H1 (cell line): ENCODE data around the gene TMPRSS2. TPM values are rescaled to one million over a fixed set of nuclear protein-coding genes. Genes with fewer than 3 reads are reported as not detected.
"Not testable (repeated sequence)": the region's sequence is repeated elsewhere in the genome, so short reads cannot be mapped to it uniquely, and the experiment has no call there.

Experiments used
- CTCF ChIA-PET: fragments of 300-600 bp; sonication (Branson Sonifier 250); formaldehyde crosslinking; loops from one replicate; lab custom pipeline; 2021; ENCODE audit not compliant: partially characterized antibody; lab: Charles Lee
- POLR2A ChIA-PET: fragments of 300-600 bp; sonication (Branson Sonifier 250); formaldehyde crosslinking; loops from one replicate; lab custom pipeline; 2021; ENCODE audit warnings: inconsistent platforms; ENCODE audit not compliant: partially characterized antibody; lab: Charles Lee
- DNase-seq, 2 experiments: peaks; one replicate each; pipeline versions ENCODE4 v3.0.0 to v3.0.0-alpha.2; 2010 to 2022; ENCODE audit warnings: low spot score in 2 of 2, low read depth in 1 of 2, mixed read lengths in 1 of 2
- FAIRE-seq: peaks from 2 replicates; lab custom pipeline; 2011; peaks lifted over from hg19 to GRCh38; lab: Jason Lieb, UNC
- H2AFZ ChIP-seq: 2 replicates; pipeline ENCODE4 v1.8.1; 2012; ENCODE audit warnings: low read length, inconsistent platforms
- H2AK5ac ChIP-seq: 2 replicates; pipeline ENCODE4 v1.6.1; 2013; ENCODE audit warnings: low read depth, low read length
- H2BK120ac ChIP-seq: replicated peaks from 2 replicates; pipeline ENCODE3; 2013; ENCODE audit warnings: low read depth, low read length, inconsistent platforms
- H2BK12ac ChIP-seq: 2 replicates; pipeline ENCODE4 v1.6.1; 2013; ENCODE audit warnings: low read depth, low read length
- H2BK15ac ChIP-seq: 2 replicates; pipeline ENCODE4 v1.6.1; 2013; ENCODE audit warnings: low read length
- H2BK20ac ChIP-seq: 2 replicates; pipeline ENCODE4 v1.6.1; 2013; ENCODE audit warnings: low read length
- H2BK5ac ChIP-seq: 2 replicates; pipeline ENCODE4 v1.6.1; 2013; ENCODE audit warnings: low read depth, low read length
- H3K14ac ChIP-seq: 2 replicates; pipeline ENCODE4 v1.6.1; 2013; ENCODE audit warnings: inconsistent platforms; ENCODE audit not compliant: insufficient read length
- H3K18ac ChIP-seq: 2 replicates; pipeline ENCODE4 v1.6.1; 2013; ENCODE audit warnings: low read length; ENCODE audit errors: extremely low read depth
- H3K23ac ChIP-seq: 2 replicates; pipeline ENCODE4 v1.6.1; 2013; ENCODE audit warnings: inconsistent platforms; ENCODE audit not compliant: insufficient read length
- H3K23me2 ChIP-seq: 2 replicates; pipeline ENCODE4 v1.6.1; 2013; ENCODE audit warnings: low read depth, low read length
- H3K27ac ChIP-seq: 2 replicates; pipeline ENCODE4 v1.6.1; 2011; ENCODE audit warnings: low read depth, low read length, inconsistent platforms
- H3K27me3 ChIP-seq, 4 experiments: replicated peaks in 1 of 4; 1 replicate in 1 of 4; 2 replicates in 3 of 4; pipeline versions ENCODE4 v1.6.1 to v1.8.1; 2011 to 2013; ENCODE audit warnings: low read length in 3 of 4, mild to moderate bottlenecking in 3 of 4, inconsistent platforms in 2 of 4, mixed read lengths in 2 of 4, moderate library complexity in 1 of 4; ENCODE audit not compliant: control insufficient read depth in 3 of 4, insufficient read depth in 3 of 4; ENCODE audit errors: extremely low read depth in 1 of 4
- H3K36me3 ChIP-seq, 4 experiments: 2 replicates each; pipeline versions ENCODE4 v1.6.1 to v1.8.1; 2011 to 2013; ENCODE audit warnings: mild to moderate bottlenecking in 4 of 4, low read length in 3 of 4, moderate library complexity in 2 of 4, control low read depth in 1 of 4, inconsistent platforms in 1 of 4; ENCODE audit not compliant: insufficient read depth in 4 of 4, control insufficient read depth in 2 of 4
- H3K4ac ChIP-seq: replicated peaks from 2 replicates; pipeline ENCODE3; 2013; ENCODE audit warnings: low read length, low read depth, mixed read lengths, inconsistent platforms; ENCODE audit not compliant: insufficient read length
- H3K4me1 ChIP-seq, 4 experiments: replicated peaks in 1 of 4; 1 replicate in 1 of 4; 2 replicates in 3 of 4; pipeline versions ENCODE4 v1.6.1 to v1.8.1; 2011 to 2013; ENCODE audit warnings: low read length in 3 of 4, inconsistent platforms in 2 of 4, mixed read lengths in 1 of 4; ENCODE audit not compliant: insufficient read depth in 4 of 4, control insufficient read depth in 3 of 4
- H3K4me2 ChIP-seq, 2 experiments: 2 replicates each; pipeline versions ENCODE4 v1.6.1 to v1.8.1; 2011 to 2013; ENCODE audit warnings: low read depth in 2 of 2, low read length in 2 of 2, control low read depth in 1 of 2, inconsistent platforms in 1 of 2, mild to moderate bottlenecking in 1 of 2; ENCODE audit not compliant: insufficient read depth in 1 of 2
- H3K4me3 ChIP-seq, 4 experiments: fragments of 200-600, 300-600 bp in 1 of 4; sonication (generic), shearing (Covaris generic), sonication (Bioruptor Twin) in 1 of 4; 2 replicates each; pipeline versions ENCODE4 v1.5.1 to v1.8.1; 2011 to 2016; ENCODE audit warnings: low read length in 4 of 4, low read depth in 3 of 4, control low read depth in 2 of 4, inconsistent platforms in 2 of 4, mild to moderate bottlenecking in 2 of 4, mixed read lengths in 1 of 4, moderate library complexity in 1 of 4; ENCODE audit not compliant: insufficient read depth in 2 of 4; ENCODE audit errors: extremely low read depth in 1 of 4
- H3K56ac ChIP-seq: replicated peaks from 2 replicates; pipeline ENCODE3; 2013; ENCODE audit warnings: low read depth, mild to moderate bottlenecking, mixed read lengths, low read length, inconsistent platforms; ENCODE audit not compliant: insufficient read length
- H3K79me1 ChIP-seq: 2 replicates; pipeline ENCODE4 v1.6.1; 2013; ENCODE audit warnings: low read depth, low read length, control low read depth
- H3K79me2 ChIP-seq, 2 experiments: 2 replicates each; pipeline versions ENCODE4 v1.6.1 to v1.8.1; 2012 to 2013; ENCODE audit warnings: low read length in 2 of 2, mild to moderate bottlenecking in 2 of 2, inconsistent platforms in 1 of 2; ENCODE audit not compliant: insufficient read depth in 2 of 2, control insufficient read depth in 1 of 2
- H3K9ac ChIP-seq, 4 experiments: replicated peaks in 1 of 4; 1 replicate in 1 of 4; 2 replicates in 3 of 4; pipeline versions ENCODE4 v1.6.1 to v1.8.1; 2011 to 2013; ENCODE audit warnings: low read depth in 3 of 4, low read length in 3 of 4, control low read depth in 2 of 4, mild to moderate bottlenecking in 2 of 4, moderate library complexity in 2 of 4, inconsistent platforms in 1 of 4; ENCODE audit errors: extremely low read depth in 1 of 4
- H3K9me3 ChIP-seq, 2 experiments: 2 replicates each; pipeline versions ENCODE4 v1.6.1 to v1.8.1; 2012 to 2013; ENCODE audit warnings: mild to moderate bottlenecking in 2 of 2, moderate library complexity in 2 of 2, control low read depth in 1 of 2, inconsistent platforms in 1 of 2, low read depth in 1 of 2, low read length in 1 of 2, mixed read lengths in 1 of 2; ENCODE audit not compliant: insufficient read depth in 2 of 2
- H4K20me1 ChIP-seq, 2 experiments: replicated peaks in 1 of 2; 2 replicates each; pipeline versions ENCODE3 to v1.8.1; 2011 to 2013; ENCODE audit warnings: inconsistent platforms in 2 of 2, low read length in 2 of 2, mild to moderate bottlenecking in 1 of 2; ENCODE audit not compliant: insufficient read depth in 2 of 2, control insufficient read depth in 1 of 2
- H4K5ac ChIP-seq: 2 replicates; pipeline ENCODE4 v1.6.1; 2013; ENCODE audit warnings: low read length, low read depth, mixed read lengths, inconsistent platforms; ENCODE audit not compliant: insufficient read length
- H4K8ac ChIP-seq: 2 replicates; pipeline ENCODE4 v1.8.0; 2013; ENCODE audit warnings: mild to moderate bottlenecking, moderate library complexity, low read length, inconsistent platforms; ENCODE audit not compliant: insufficient read depth; ENCODE audit errors: extremely low read depth
- H4K91ac ChIP-seq: replicated peaks from 2 replicates; pipeline ENCODE3; 2013; ENCODE audit warnings: low read length, mixed read lengths, inconsistent platforms; ENCODE audit not compliant: insufficient read length
- WGBS, 2 experiments: shearing (Covaris generic) in 1 of 2; methylation state at CpG; one replicate each; pipeline versions ENCODE4 v1.1.6 to v1.1.7; 2013 to 2015; ENCODE audit warnings: low lambda C conversion rate in 2 of 2, mixed read lengths in 2 of 2, inconsistent platforms in 1 of 2, low coverage in 1 of 2, missing lambda C conversion rate in 1 of 2; ENCODE audit not compliant: insufficient replicate concordance in 2 of 2, insufficient coverage in 1 of 2, insufficient read length in 1 of 2; ENCODE audit errors: extremely low coverage in 1 of 2, missing lambda C conversion rate in 1 of 2; 5-methylcytosine and 5-hydroxymethylcytosine counted together
- polyA plus RNA-seq, 7 experiments: library from polyadenylated mRNA; depleted of rRNA in 3 of 7; stranded (reverse) in 5 of 7; unstranded in 2 of 7; fragments of >200 nt in 5 of 7; fragments of 200-250 nt in 2 of 7; gene quantifications; 1 replicate in 5 of 7; 2 replicates in 1 of 7; 4 replicates in 1 of 7; pipeline versions ENCODE4 v1.2.1 to v1.2.3, GENCODE V29; 2011 to 2013; ENCODE audit warnings: missing spikeins in 2 of 7, mixed read lengths in 2 of 7
- total RNA-seq: library from RNA; stranded (reverse); fragmentation: NEBNext Ultra II Directional; extraction: Animal tissue kit (Norgen Biotek cat#: 25700); gene quantifications from 2 replicates; pipeline ENCODE4 v1.2.1, GENCODE V29; 2021

The TMPRSS2 gene
- total and polyA plus RNA-seq, 2 of the 8 experiments (the other 6 are each of a cell fraction or from before 2014, with no cell fraction given) = 9.2 to 11.0 TPM

GRCh38 chr21:41423305-41423636, 84.7 kb downstream of the TMPRSS2 start:
- not testable (repeated sequence) for H2BK120ac ChIP-seq, H3K4me2 ChIP-seq, H4K5ac ChIP-seq, H3K36me3 ChIP-seq, H2BK5ac ChIP-seq, H3K9ac ChIP-seq, H2BK15ac ChIP-seq, H3K4me3 ChIP-seq, H3K56ac ChIP-seq, DNase-seq, H2BK12ac ChIP-seq, H4K91ac ChIP-seq, FAIRE-seq, H3K18ac ChIP-seq, H2AK5ac ChIP-seq, H2BK20ac ChIP-seq, H3K79me1 ChIP-seq, H2AFZ ChIP-seq, H4K8ac ChIP-seq, H3K79me2 ChIP-seq, H3K23ac ChIP-seq, H3K27ac ChIP-seq, H3K14ac ChIP-seq, H4K20me1 ChIP-seq, H3K4ac ChIP-seq, H3K9me3 ChIP-seq
- peaks cover 11% of the 10 kb centered on the region; the same call in 1 of the 2 replicates for H3K23me2 ChIP-seq
- 93% methylated on average over 5 of the region's 5 CpGs; no CpG with 5 or more reads in 1 of the 2 experiments for WGBS, 2 experiments
- ChIA-PET CTCF (interaction anchor here (0.7 to 4.4 kb wide), 4 partner anchors 12 to 189 kb away, joined by 3 to 20 read pairs (median 6); no protein-coding TSS in a partner anchor), POLR2A (interaction anchor here (0.9 kb wide), 1 partner anchor 55 kb away, joined by 4 read pairs; no protein-coding TSS in a partner anchor)
- peaks cover 9 to 18% (median 12%) of the 10 kb centered on the region in 4 experiments; a peak in 6 of 7 replicates for H3K4me1 ChIP-seq
- H3K27me3 ChIP-seq = peaks cover 5 to 33% (median 25%) of the 10 kb centered on the region in 4 experiments
